ENCODE measurements around the gene THBS4. TPM values are rescaled to one million over a fixed set of nuclear protein-coding genes. Genes with fewer than 3 reads are reported as not detected.

THBS4 gene
- total RNA-seq, 1 experiment from 2014 or later, result 0.82 TPM

DNA sequence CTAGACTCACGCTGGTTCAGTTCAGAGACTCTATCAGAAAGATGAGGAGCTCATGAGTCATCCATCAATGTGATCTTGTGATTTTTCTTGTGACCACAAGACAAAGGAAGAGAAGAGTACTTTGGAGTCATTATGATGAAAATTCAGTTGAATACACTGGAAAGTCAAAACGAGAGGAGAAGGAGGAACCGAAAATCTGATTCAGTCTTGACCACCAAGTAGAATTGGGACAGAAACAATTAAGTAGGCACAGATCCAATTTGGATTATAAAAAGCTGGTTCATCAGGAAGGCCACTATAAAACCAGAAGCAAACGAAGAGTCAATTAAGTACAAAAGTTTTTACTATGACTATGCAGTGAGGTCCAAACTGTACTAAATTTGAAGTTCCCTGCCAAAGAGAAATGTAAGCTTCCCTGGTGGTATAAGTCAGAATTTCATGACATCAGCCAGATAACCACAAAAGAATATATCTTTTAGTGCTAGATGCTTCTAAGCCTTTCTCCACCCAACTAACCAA, 90.9 kb downstream of the THBS4 start:
- no peak for TF ChIP-seq CTCF (IDR thresholded peaks at IDR 0.05; ENCODE audit: unreplicated experiment)
- no peaks in the 10 kb centered on the region for H3K9me3 Mint-ChIP-seq (ENCODE audit: unreplicated experiment)
- ChIA-PET POLR2A (interaction anchor here (1.7 kb wide), 1 partner anchor 13 kb away, joined by 5 read pairs; no protein-coding TSS in a partner anchor), CTCF (interaction anchor here (0.6 to 0.7 kb wide), 2 partner anchors 43 to 294 kb away, joined by 3 read pairs; no protein-coding TSS in a partner anchor)
- no TSS peak for BruUV-seq (replicated peaks)
- H3K36me3 Mint-ChIP-seq (ENCODE audit: insufficient read depth, unreplicated experiment), result peaks cover 5% of the 10 kb centered on the region
- intact Hi-C loops (cut with micrococcal nuclease), result no loop called here
- H3K27me3 Mint-ChIP-seq (ENCODE audit: insufficient read depth, unreplicated experiment), result no peaks in the 10 kb centered on the region
- peak; percentile 14 for DNase-seq (ENCODE audit: unreplicated experiment)
- no peak overlapping the region for H3K27ac Mint-ChIP-seq (ENCODE audit: low read depth, unreplicated experiment)
- peaks cover 9% of the 10 kb centered on the region for H3K4me1 Mint-ChIP-seq (ENCODE audit: insufficient read depth, unreplicated experiment)
- no peak overlapping the region for H3K4me3 Mint-ChIP-seq (ENCODE audit: unreplicated experiment)

DNA sequence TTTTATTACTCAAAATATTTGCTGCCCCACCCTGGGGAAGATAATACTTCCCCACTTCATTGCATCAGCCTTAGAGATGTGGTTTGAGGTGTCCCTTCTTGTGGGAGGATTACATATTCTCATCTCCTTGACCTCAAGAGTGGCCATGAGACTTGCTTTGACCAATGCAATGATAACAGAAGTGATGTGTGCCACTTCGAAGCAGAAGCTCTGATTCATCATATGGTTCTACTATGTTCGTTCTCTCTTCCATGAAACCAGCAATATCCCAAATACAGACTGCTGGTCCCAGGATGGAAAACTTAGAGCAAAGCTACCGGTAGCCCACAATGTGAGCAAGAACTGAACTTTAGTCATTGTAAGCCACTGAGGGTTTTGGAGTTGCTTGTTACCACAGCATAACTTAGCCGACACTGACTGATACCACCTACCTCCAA, 92.0 kb downstream of the THBS4 start:
- no peak for TF ChIP-seq CTCF (IDR thresholded peaks at IDR 0.05; ENCODE audit: unreplicated experiment)
- POLR2A ChIA-PET, result interaction anchor here (0.6 to 1.7 kb wide), 3 partner anchors 12 to 301 kb away, joined by 3 to 5 read pairs (median 5); no protein-coding TSS in a partner anchor
- H3K36me3 Mint-ChIP-seq (ENCODE audit: insufficient read depth, unreplicated experiment), result peaks cover 5% of the 10 kb centered on the region
- no peaks in the 10 kb centered on the region for H3K9me3 Mint-ChIP-seq (ENCODE audit: unreplicated experiment)
- peaks cover 9% of the 10 kb centered on the region for H3K4me1 Mint-ChIP-seq (ENCODE audit: insufficient read depth, unreplicated experiment)
- DNase-seq (ENCODE audit: unreplicated experiment), result no peak
- H3K4me3 Mint-ChIP-seq (ENCODE audit: unreplicated experiment), result no peak overlapping the region
- no peaks in the 10 kb centered on the region for H3K27me3 Mint-ChIP-seq (ENCODE audit: insufficient read depth, unreplicated experiment)
- BruUV-seq (replicated peaks), result no TSS peak
- intact Hi-C loops (cut with micrococcal nuclease), result no loop called here
- CTCF ChIA-PET, result no interaction called here
- H3K27ac Mint-ChIP-seq (ENCODE audit: low read depth, unreplicated experiment), result no peak overlapping the region

DNA sequence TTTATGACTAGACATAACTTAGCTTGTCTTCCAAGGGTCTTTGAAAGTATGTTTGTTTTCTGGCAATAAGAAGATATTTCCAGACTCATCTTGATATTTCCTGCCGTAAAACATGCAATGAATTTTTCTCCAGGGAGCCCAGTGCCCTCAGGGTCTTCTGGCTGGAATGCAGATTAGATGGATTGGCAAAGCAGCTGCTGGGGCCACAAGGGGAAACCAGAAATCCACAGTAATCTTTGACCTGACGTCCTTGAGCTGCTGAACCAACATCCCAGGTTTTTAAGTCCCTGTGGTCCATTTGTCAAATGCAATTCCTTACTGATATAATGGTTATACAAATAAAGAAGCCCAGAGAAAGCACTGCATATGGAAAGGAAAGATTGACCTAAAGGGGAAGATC, 93.0 kb downstream of the THBS4 start:
- no TSS peak for BruUV-seq (replicated peaks)
- CTCF ChIA-PET, result interaction anchor here (1.2 kb wide), 1 partner anchor 9 kb away, joined by 3 read pairs; no protein-coding TSS in a partner anchor
- H3K4me3 Mint-ChIP-seq (ENCODE audit: unreplicated experiment), result no peak overlapping the region
- no peak overlapping the region for H3K27ac Mint-ChIP-seq (ENCODE audit: low read depth, unreplicated experiment)
- H3K4me1 Mint-ChIP-seq (ENCODE audit: insufficient read depth, unreplicated experiment), result peaks cover 9% of the 10 kb centered on the region
- POLR2A ChIA-PET, result interaction anchor here (0.6 to 1.1 kb wide), 2 partner anchors 30 to 129 kb away, joined by 3 to 5 read pairs; no protein-coding TSS in a partner anchor
- no peak for TF ChIP-seq CTCF (IDR thresholded peaks at IDR 0.05; ENCODE audit: unreplicated experiment)
- intact Hi-C loops (cut with micrococcal nuclease), result no loop called here
- no peaks in the 10 kb centered on the region for H3K9me3 Mint-ChIP-seq (ENCODE audit: unreplicated experiment)
- H3K27me3 Mint-ChIP-seq (ENCODE audit: insufficient read depth, unreplicated experiment), result no peaks in the 10 kb centered on the region
- H3K36me3 Mint-ChIP-seq (ENCODE audit: insufficient read depth, unreplicated experiment), result peaks cover 5% of the 10 kb centered on the region
- no peak for DNase-seq (ENCODE audit: unreplicated experiment)

GRCh38 chr5:80129146-80129545, 94.0 kb downstream of the THBS4 start:
- no peaks in the 10 kb centered on the region for H3K9me3 Mint-ChIP-seq (ENCODE audit: unreplicated experiment)
- H3K27me3 Mint-ChIP-seq (ENCODE audit: insufficient read depth, unreplicated experiment), result no peaks in the 10 kb centered on the region
- intact Hi-C loops (cut with micrococcal nuclease), result no loop called here
- peaks cover 5% of the 10 kb centered on the region for H3K36me3 Mint-ChIP-seq (ENCODE audit: insufficient read depth, unreplicated experiment)
- no peak for DNase-seq (ENCODE audit: unreplicated experiment)
- POLR2A ChIA-PET, result interaction anchor here (1.0 kb wide), 1 partner anchor 10 kb away, joined by 3 read pairs; no protein-coding TSS in a partner anchor
- peaks cover 9% of the 10 kb centered on the region for H3K4me1 Mint-ChIP-seq (ENCODE audit: insufficient read depth, unreplicated experiment)
- no peak for TF ChIP-seq CTCF (IDR thresholded peaks at IDR 0.05; ENCODE audit: unreplicated experiment)
- no TSS peak for BruUV-seq (replicated peaks)
- no peak overlapping the region for H3K27ac Mint-ChIP-seq (ENCODE audit: low read depth, unreplicated experiment)
- CTCF ChIA-PET, result no interaction called here
- no peak overlapping the region for H3K4me3 Mint-ChIP-seq (ENCODE audit: unreplicated experiment)

Other genes starting within 250 kb of the THBS4 start
- gene MTX3, start 44.1 kb upstream of the THBS4 start, total RNA-seq (2022), result 23.9 and 28.2 TPM in 2 replicates
- 17.1 and 17.2 TPM in 2 replicates for gene SERINC5, start 220.7 kb downstream of the THBS4 start, total RNA-seq (2022)

Data from MCF 10A (cell line).